GM06990 (cell line): ENCODE data around the gene CRTC1.

ENCODE experiments used
- DNase-seq: peaks from one replicate; pipeline ENCODE4 v3.0.0-alpha.2; 2011; ENCODE audit not compliant: insufficient read length; ENCODE audit errors: extremely low read depth
- H3K27me3 ChIP-seq: replicated peaks from 2 replicates; pipeline ENCODE4 v1.6.0; 2011; ENCODE audit warnings: low read length; ENCODE audit not compliant: control insufficient read depth, insufficient read depth
- H3K36me3 ChIP-seq: 2 replicates; pipeline ENCODE4 v1.5.1; 2011; ENCODE audit warnings: low read length; ENCODE audit not compliant: control insufficient read depth, insufficient read depth
- H3K4me3 ChIP-seq: replicated peaks from 2 replicates; pipeline ENCODE4 v1.5.1; 2011; ENCODE audit warnings: low read depth, mild to moderate bottlenecking, control low read depth, low read length
- TF ChIP-seq, protein P1 (sequence below): IDR thresholded peaks from 2 replicates; pipeline ENCODE4 v1.5.1; 2011; ENCODE audit warnings: low read length, control low read depth, mild to moderate bottlenecking, inconsistent platforms; ENCODE audit not compliant: insufficient read depth, poor library complexity, severe bottlenecking

Gene CRTC1

GRCh38 chr19:18637673-18638630 lies 45.5 kb upstream of the CRTC1 start:
- H3K27me3 ChIP-seq: no peaks in the 10 kb centered on the region
- peak overlapping the region; percentile 98 for H3K4me3 ChIP-seq
- no peak for DNase-seq
- H3K36me3 ChIP-seq: no peaks in the 10 kb centered on the region
- TF ChIP-seq, protein P1, sequence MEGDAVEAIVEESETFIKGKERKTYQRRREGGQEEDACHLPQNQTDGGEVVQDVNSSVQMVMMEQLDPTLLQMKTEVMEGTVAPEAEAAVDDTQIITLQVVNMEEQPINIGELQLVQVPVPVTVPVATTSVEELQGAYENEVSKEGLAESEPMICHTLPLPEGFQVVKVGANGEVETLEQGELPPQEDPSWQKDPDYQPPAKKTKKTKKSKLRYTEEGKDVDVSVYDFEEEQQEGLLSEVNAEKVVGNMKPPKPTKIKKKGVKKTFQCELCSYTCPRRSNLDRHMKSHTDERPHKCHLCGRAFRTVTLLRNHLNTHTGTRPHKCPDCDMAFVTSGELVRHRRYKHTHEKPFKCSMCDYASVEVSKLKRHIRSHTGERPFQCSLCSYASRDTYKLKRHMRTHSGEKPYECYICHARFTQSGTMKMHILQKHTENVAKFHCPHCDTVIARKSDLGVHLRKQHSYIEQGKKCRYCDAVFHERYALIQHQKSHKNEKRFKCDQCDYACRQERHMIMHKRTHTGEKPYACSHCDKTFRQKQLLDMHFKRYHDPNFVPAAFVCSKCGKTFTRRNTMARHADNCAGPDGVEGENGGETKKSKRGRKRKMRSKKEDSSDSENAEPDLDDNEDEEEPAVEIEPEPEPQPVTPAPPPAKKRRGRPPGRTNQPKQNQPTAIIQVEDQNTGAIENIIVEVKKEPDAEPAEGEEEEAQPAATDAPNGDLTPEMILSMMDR: no peak

- Histone ChIP-seq H3K4me3 (no peak overlapping the region), H3K27me3 (no peaks in the 10 kb centered on the region), H3K36me3 (no peaks in the 10 kb centered on the region)
- TF ChIP-seq, protein P1: no peak
- no peak for DNase-seq
Measured at GRCh38 chr19:18639706-18640243, 43.7 kb upstream of the CRTC1 start.

DNA sequence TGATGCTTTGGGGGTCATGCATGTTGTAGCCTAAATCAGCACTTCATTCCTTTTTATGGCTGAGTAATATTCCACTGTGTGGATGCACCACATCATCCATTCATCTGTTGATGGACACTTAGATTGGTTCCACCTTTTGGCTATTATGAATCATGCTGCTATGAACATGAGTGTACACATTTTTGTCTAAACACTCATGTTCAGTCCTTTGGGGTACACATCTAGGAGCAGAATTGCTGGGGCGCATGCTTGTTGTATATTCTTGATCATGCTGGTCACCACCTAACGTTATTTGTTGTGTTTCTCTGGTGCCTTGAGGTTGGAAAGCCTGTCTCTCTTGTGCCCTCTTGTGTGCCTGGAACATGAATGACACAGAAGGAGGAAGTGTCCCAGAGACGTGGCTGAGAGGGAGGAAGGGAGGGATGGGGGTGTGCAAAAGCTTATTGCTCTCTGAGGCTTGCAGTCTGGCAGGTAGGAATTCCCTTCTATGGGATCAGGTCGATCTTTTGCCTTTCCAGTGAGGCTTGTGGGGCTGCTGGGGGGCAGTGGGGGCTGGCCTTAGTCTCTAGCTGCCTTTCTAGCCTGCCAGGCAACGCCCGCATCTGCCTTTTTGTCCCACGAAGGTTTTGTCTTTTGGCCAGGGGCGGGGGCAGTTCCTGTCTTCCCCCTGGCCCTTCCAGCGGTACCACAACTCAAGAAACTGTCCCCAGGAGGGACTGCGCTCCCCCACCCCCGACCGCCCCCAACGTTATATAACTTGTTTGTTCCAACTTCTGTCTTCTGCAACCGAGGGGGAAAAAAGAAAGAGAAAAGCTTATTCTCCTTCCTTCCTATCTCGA lies 39.1 kb upstream of the CRTC1 start:
- peaks cover 2% of the 10 kb centered on the region for H3K36me3 ChIP-seq
- TF ChIP-seq, protein P1: peak; percentile 21
- H3K27me3 ChIP-seq: no peaks in the 10 kb centered on the region
- H3K4me3 ChIP-seq: no peak overlapping the region
- DNase-seq: no peak

DNA sequence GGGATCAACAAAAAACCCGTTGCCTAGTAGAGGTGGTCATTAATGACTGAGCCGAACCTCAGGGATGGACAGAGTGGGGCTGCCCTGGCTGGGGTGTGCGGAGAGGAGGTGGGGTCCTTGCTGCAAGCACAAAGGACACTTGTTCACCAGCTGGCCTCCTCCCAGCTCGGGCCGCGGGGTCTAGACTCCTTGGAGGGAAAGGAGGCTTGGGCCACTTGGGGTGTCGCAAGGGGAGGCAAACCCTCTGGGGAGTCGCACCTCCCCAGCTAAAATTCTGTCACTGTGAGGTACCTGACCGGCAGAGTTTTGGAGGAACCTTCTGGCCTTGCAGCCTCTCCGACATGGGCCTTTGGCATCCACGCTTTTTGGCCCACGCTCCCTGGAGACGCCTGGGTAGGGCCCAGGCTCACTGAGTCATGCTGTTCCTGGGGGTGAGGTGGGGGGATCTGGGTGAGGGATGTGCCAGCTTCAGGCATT lies 38.4 kb upstream of the CRTC1 start:
- Histone ChIP-seq H3K36me3 (peaks cover 2% of the 10 kb centered on the region), H3K4me3 (no peak overlapping the region), H3K27me3 (no peaks in the 10 kb centered on the region)
- DNase-seq: no peak
- TF ChIP-seq, protein P1: no peak

- TF ChIP-seq, protein P1: no peak
- H3K27me3 ChIP-seq: no peaks in the 10 kb centered on the region
- no peak overlapping the region for H3K4me3 ChIP-seq
- no peak for DNase-seq
- peaks cover 2% of the 10 kb centered on the region for H3K36me3 ChIP-seq
Measured at GRCh38 chr19:18646535-18647370, 36.7 kb upstream of the CRTC1 start.
